IPS-20b (cell line): ENCODE results near the gene C5orf46.

Experiments used
- H3K27ac ChIP-seq: one replicate; pipeline ENCODE4 v1.5.1; 2013; ENCODE audit warnings: low read length
- H3K27me3 ChIP-seq: 2 replicates; pipeline ENCODE4 v1.6.1; 2013; ENCODE audit warnings: mild to moderate bottlenecking, low read length, inconsistent platforms; ENCODE audit not compliant: insufficient read depth
- H3K36me3 ChIP-seq: 2 replicates; pipeline ENCODE4 v1.6.1; 2013; ENCODE audit warnings: low read depth, mild to moderate bottlenecking, inconsistent platforms, low read length, moderate library complexity; ENCODE audit not compliant: insufficient read depth
- H3K4me1 ChIP-seq: 2 replicates; pipeline ENCODE4 v1.6.1; 2013; ENCODE audit warnings: mild to moderate bottlenecking, control low read depth, inconsistent platforms, low read length, moderate library complexity; ENCODE audit not compliant: insufficient read depth
- H3K4me3 ChIP-seq: 2 replicates; pipeline ENCODE4 v1.5.1; 2013; ENCODE audit warnings: mild to moderate bottlenecking, low read length, inconsistent platforms
- H3K9ac ChIP-seq: 2 replicates; pipeline ENCODE4 v1.6.1; 2013; ENCODE audit warnings: low read depth, mild to moderate bottlenecking, inconsistent platforms, low read length, moderate library complexity
- H3K9me3 ChIP-seq: 2 replicates; pipeline ENCODE4 v1.6.1; 2013; ENCODE audit warnings: mild to moderate bottlenecking, low read depth, low read length, inconsistent platforms; ENCODE audit not compliant: insufficient read depth

C5orf46 gene

DNA sequence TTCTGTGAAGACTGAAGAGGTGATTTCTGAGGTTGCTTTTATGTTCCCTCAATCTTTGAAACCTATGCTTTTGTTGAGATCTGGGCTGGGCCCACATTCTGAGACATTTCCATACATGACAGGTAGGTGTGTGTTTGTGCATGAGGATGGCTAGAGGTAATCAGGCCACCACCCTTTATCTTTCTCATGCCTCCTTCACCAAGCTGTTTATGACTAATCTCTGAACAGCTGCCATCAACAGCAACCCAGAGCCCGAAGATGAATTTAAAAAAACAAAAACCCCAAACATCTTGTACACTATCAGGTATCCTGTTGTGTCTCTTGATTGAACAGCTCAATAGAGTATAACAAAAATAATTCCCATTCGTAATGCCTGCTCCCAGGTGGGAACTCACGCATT lies 12.6 kb upstream of the C5orf46 start:
- Histone ChIP-seq H3K27ac (no peak overlapping the region), H3K9ac (no peak overlapping the region)

GRCh38 chr5:147918101-147918685 lies 11.9 kb upstream of the C5orf46 start:
- H3K36me3 ChIP-seq, result no peaks in the 10 kb centered on the region
- H3K9ac ChIP-seq, result no peak overlapping the region
- H3K27ac ChIP-seq, result no peak overlapping the region
- no peaks in the 10 kb centered on the region for H3K9me3 ChIP-seq
- H3K27me3 ChIP-seq, result no peaks in the 10 kb centered on the region
- no peaks in the 10 kb centered on the region for H3K4me1 ChIP-seq
- H3K4me3 ChIP-seq, result no peak overlapping the region

More for the DNA sequence above, 12.6 kb upstream of the C5orf46 start:
- no peaks in the 10 kb centered on the region for H3K36me3 ChIP-seq
- no peaks in the 10 kb centered on the region for H3K27me3 ChIP-seq
- no peaks in the 10 kb centered on the region for H3K4me1 ChIP-seq
- H3K4me3 ChIP-seq, result no peak overlapping the region
- no peaks in the 10 kb centered on the region for H3K9me3 ChIP-seq

- H3K36me3 ChIP-seq, result no peaks in the 10 kb centered on the region
- H3K9me3 ChIP-seq, result no peaks in the 10 kb centered on the region
- H3K9ac ChIP-seq, result no peak overlapping the region
- no peak overlapping the region for H3K27ac ChIP-seq
- H3K4me3 ChIP-seq, result no peak overlapping the region
- no peaks in the 10 kb centered on the region for H3K27me3 ChIP-seq
- no peaks in the 10 kb centered on the region for H3K4me1 ChIP-seq
Observed at GRCh38 chr5:147913786-147914185, 7.4 kb upstream of the C5orf46 start.

DNA sequence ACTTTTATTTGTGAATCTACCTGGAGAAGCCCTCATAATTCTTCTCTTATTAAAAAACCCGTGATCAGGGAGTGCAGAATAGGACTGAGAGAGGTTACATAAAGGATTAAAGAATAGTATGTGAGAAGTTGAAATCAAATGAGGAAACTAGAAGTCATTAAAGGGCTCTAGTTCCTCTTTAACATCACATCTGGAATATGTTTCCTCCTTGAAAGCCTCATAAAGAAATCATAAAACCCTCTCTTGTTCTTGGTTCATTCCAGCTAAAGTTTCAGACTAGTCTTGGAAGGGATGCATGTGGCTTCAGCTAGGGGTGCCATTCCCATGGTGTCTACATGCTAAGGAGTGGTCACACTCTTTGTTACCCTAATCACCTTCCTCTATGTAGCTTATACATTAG lies 5.7 kb upstream of the C5orf46 start:
- no peak overlapping the region for H3K4me3 ChIP-seq
- H3K36me3 ChIP-seq, result no peaks in the 10 kb centered on the region
- 0 out of 2 replicates have a peak, but pooled peaks cover 4% of the 10 kb centered on the region for H3K4me1 ChIP-seq
- no peak overlapping the region for H3K27ac ChIP-seq
- no peaks in the 10 kb centered on the region for H3K27me3 ChIP-seq
- no peaks in the 10 kb centered on the region for H3K9me3 ChIP-seq
- H3K9ac ChIP-seq, result no peak overlapping the region

DNA sequence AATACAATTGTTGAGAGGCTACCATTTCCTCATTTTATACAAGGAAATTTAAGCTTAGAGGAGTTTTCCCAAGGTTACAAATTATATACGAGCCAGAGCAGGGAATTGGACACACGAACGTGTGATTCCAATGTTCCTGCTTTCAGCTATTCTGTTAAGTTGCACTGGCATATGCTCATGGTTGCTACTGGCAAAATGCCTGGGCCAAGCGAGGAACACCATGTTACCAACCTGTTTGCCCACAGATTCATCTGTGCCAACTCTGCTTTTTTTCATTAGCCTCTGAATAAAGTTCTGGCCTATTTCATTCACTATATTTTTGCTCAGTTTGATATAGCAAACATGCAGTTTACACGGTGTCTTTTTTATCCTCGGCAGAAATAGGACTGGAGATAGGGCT lies 5.1 kb upstream of the C5orf46 start:
- Histone ChIP-seq H3K36me3 (no peaks in the 10 kb centered on the region), H3K27me3 (no peaks in the 10 kb centered on the region), H3K4me3 (no peak overlapping the region), H3K9ac (no peak overlapping the region), H3K9me3 (no peaks in the 10 kb centered on the region), H3K4me1 (0 out of 2 replicates have a peak, but pooled peaks cover 4% of the 10 kb centered on the region), H3K27ac (no peak overlapping the region)

- no peak overlapping the region for H3K4me3 ChIP-seq
- H3K9me3 ChIP-seq, result no peaks in the 10 kb centered on the region
- H3K4me1 ChIP-seq, result 0 out of 2 replicates have a peak, but pooled peaks cover 6% of the 10 kb centered on the region
- H3K27me3 ChIP-seq, result no peaks in the 10 kb centered on the region
- no peak overlapping the region for H3K9ac ChIP-seq
- H3K36me3 ChIP-seq, result no peaks in the 10 kb centered on the region
- no peak overlapping the region for H3K27ac ChIP-seq
Observed at GRCh38 chr5:147904110-147904509, 2.2 kb downstream of the C5orf46 start.

DNA sequence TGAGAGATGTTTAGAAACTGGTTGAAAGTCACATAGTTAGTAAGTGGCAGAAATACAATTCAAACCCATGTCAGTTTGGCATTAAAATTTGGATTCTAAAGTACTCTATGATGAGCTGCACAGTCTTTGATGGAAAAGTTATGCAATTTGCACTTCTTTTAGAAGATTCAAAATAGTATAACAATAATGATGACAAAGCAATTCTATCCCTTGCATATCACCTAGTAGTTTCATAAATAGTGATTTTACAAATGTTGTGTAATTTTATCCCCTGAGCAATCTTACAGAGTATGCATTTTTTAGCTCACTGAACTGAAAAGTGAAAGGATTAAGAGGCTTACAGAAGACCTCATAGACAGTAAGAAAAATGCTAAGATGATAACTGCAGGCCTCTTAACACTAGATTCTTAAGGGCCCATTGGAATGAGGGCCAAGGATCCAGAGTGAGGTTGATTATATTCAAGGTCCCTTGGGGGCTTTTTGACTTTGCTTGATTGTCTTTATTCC lies 3.7 kb downstream of the C5orf46 start:
- no peaks in the 10 kb centered on the region for H3K36me3 ChIP-seq
- H3K9ac ChIP-seq, result no peak overlapping the region
- no peak overlapping the region for H3K4me3 ChIP-seq
- H3K27ac ChIP-seq, result no peak overlapping the region
- H3K9me3 ChIP-seq, result no peaks in the 10 kb centered on the region
- H3K4me1 ChIP-seq, result 0 out of 2 replicates have a peak, but pooled peaks cover 2% of the 10 kb centered on the region
- no peaks in the 10 kb centered on the region for H3K27me3 ChIP-seq

GRCh38 chr5:147901599-147902039 lies 4.7 kb downstream of the C5orf46 start:
- Histone ChIP-seq H3K9ac (no peak overlapping the region), H3K27ac (no peak overlapping the region), H3K4me1 (0 out of 2 replicates have a peak, but pooled peaks cover 2% of the 10 kb centered on the region), H3K4me3 (no peak overlapping the region), H3K9me3 (no peaks in the 10 kb centered on the region), H3K36me3 (no peaks in the 10 kb centered on the region), H3K27me3 (no peaks in the 10 kb centered on the region)

- H3K27me3 ChIP-seq, result no peaks in the 10 kb centered on the region
- no peak overlapping the region for H3K9ac ChIP-seq
- H3K4me1 ChIP-seq, result 0 out of 2 replicates have a peak, but pooled peaks cover 2% of the 10 kb centered on the region
- H3K9me3 ChIP-seq, result no peaks in the 10 kb centered on the region
- H3K36me3 ChIP-seq, result no peaks in the 10 kb centered on the region
- no peak overlapping the region for H3K4me3 ChIP-seq
- no peak overlapping the region for H3K27ac ChIP-seq
Observed at GRCh38 chr5:147898875-147899401, 7.4 kb downstream of the C5orf46 start.

DNA sequence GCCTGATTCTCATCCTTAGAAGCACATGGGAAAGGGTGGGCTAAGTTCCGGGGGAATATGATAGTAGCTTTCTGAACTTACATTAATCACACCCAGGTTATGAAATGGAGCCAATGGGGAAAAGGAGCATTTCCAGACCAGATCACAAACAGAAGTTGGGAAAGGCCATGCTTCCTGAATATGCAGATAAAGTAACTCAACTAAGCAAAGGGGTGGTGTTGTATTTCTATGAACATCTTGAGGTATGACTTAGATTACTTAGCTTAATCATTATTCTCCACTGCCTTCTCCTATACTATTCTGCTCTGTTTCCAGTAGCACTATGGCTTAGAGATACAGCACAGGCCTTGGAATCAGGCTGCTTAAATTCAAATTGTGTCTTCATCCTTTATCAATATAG lies 10.5 kb downstream of the C5orf46 start:
- H3K9ac ChIP-seq, result no peak overlapping the region
- H3K4me1 ChIP-seq, result no peaks in the 10 kb centered on the region; the same call in 1 of the 2 replicates
- no peak overlapping the region for H3K4me3 ChIP-seq
- no peaks in the 10 kb centered on the region for H3K9me3 ChIP-seq
- no peaks in the 10 kb centered on the region for H3K27me3 ChIP-seq
- H3K27ac ChIP-seq, result no peak overlapping the region
- no peaks in the 10 kb centered on the region for H3K36me3 ChIP-seq

DNA sequence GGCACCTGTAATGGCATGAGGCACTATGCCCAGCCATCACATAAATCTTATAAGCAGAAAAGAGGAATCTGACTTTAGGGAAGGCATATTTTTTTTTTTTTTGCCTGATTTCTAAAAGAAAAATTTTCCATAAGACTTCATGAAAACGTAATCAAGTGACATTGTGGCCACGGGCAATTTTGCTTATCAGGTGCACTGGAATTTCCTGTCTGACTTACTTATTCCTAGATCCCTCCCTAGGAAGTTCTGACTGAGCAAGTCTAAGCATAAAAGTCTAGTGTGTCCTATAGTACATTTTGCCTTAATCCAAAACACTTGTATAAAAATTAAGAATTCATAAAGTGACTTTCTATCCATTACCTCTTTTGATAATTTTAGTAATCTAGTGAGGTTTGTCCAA lies 12.5 kb downstream of the C5orf46 start:
- Histone ChIP-seq H3K36me3 (no peaks in the 10 kb centered on the region), H3K9me3 (no peaks in the 10 kb centered on the region), H3K27me3 (no peaks in the 10 kb centered on the region), H3K4me3 (no peak overlapping the region), H3K4me1 (no peaks in the 10 kb centered on the region; the same call in 1 of the 2 replicates), H3K9ac (no peak overlapping the region), H3K27ac (no peak overlapping the region)

DNA sequence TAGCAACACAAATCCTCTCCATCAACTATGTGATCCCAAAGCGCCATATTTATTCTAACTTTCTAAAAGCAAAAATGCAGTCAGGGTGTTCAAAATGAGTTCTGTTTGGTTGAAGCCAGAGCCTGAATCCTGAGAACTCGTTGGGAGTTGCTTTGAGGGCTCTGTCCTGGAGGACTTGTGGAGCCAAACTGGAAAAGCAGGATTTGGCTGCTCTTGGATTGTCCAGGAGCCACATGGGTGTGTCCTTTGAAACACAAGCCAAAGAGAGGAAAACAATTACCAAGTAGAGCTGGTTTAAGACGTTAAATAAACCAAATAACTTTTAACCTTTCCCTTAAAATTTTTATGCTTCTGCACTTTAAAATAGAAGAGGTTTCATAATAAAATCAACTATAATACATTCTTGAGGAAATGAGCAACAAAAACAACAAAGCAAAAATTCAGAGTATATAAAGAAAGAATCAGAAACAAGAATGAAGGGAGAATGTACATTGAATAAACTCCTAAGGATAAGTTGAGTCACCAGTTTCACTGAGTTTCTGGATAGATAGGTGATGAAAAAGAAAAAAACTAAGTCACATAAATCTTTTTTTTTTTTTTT lies 13.5 kb downstream of the C5orf46 start:
- Histone ChIP-seq H3K4me3 (no peak overlapping the region), H3K27me3 (no peaks in the 10 kb centered on the region), H3K27ac (no peak overlapping the region), H3K4me1 (no peaks in the 10 kb centered on the region; the same call in 1 of the 2 replicates), H3K9ac (no peak overlapping the region), H3K9me3 (no peaks in the 10 kb centered on the region), H3K36me3 (no peaks in the 10 kb centered on the region)
